NCI-H82 (cell line): ENCODE measurements around the gene NBAS.
"Not testable (repeated sequence)": the region's sequence is repeated elsewhere in the genome, so short reads cannot be mapped to it uniquely, and the experiment has no call there.

Experiments used
- DNase-seq: peaks from one replicate; lab custom pipeline; 2025; lab: John Stamatoyannopoulos, UW

Gene NBAS

GRCh38 chr2:15412309-15412708 lies 148.8 kb downstream of the NBAS start:
- no peak for DNase-seq

- DNase-seq = no peak
These were observed 150.2 kb downstream of the NBAS start for GRCh38 chr2:15410884-15411283.

- DNase-seq = no peak
These were observed 152.4 kb downstream of the NBAS start for GRCh38 chr2:15408759-15409158.

GRCh38 chr2:15407666-15408065 lies 153.5 kb downstream of the NBAS start:
- DNase-seq = no peak

- not testable (repeated sequence) for DNase-seq
These were observed 156.6 kb downstream of the NBAS start for GRCh38 chr2:15404511-15404910.

- no peak for DNase-seq
These were observed 160.8 kb downstream of the NBAS start for GRCh38 chr2:15400240-15400826.

GRCh38 chr2:15399241-15399640 lies 161.9 kb downstream of the NBAS start:
- no peak for DNase-seq

GRCh38 chr2:15391751-15392150 lies 169.4 kb downstream of the NBAS start:
- no peak for DNase-seq

GRCh38 chr2:15389895-15390294 lies 171.2 kb downstream of the NBAS start:
- DNase-seq = no peak

GRCh38 chr2:15389326-15389700 lies 171.8 kb downstream of the NBAS start:
- no peak for DNase-seq

GRCh38 chr2:15388406-15389325 lies 172.5 kb downstream of the NBAS start:
- no peak for DNase-seq

GRCh38 chr2:15385184-15385583 lies 175.9 kb downstream of the NBAS start:
- DNase-seq = peak; percentile 73

GRCh38 chr2:15383695-15384350 lies 177.3 kb downstream of the NBAS start:
- peak; percentile 23 for DNase-seq

- no peak for DNase-seq
These were observed 182.8 kb downstream of the NBAS start for GRCh38 chr2:15378148-15378908.

- DNase-seq = no peak
These were observed 183.9 kb downstream of the NBAS start for GRCh38 chr2:15377202-15377601.

GRCh38 chr2:15372019-15372418 lies 189.1 kb downstream of the NBAS start:
- DNase-seq = no peak

- no peak for DNase-seq
These were observed 192.0 kb downstream of the NBAS start for GRCh38 chr2:15369129-15369528.

- no peak for DNase-seq
These were observed 193.4 kb downstream of the NBAS start for GRCh38 chr2:15367715-15368114.

GRCh38 chr2:15367205-15367604 lies 193.9 kb downstream of the NBAS start:
- no peak for DNase-seq

GRCh38 chr2:15365411-15365810 lies 195.7 kb downstream of the NBAS start:
- no peak for DNase-seq

- no peak for DNase-seq
These were observed 196.6 kb downstream of the NBAS start for GRCh38 chr2:15364561-15364960.

- DNase-seq = no peak
These were observed 197.4 kb downstream of the NBAS start for GRCh38 chr2:15363734-15364133.
